HepG2 (cell line): ENCODE measurements around the gene NDUFA13. TPM values are rescaled to one million over a fixed set of nuclear protein-coding genes. Genes with fewer than 3 reads are reported as not detected.

Experiments used
- CREB3 ChIP-seq: sonication (generic); formaldehyde crosslinking; IDR thresholded peaks from 2 replicates; pipeline ENCODE4 v1.5.0; 2020; ENCODE audit warnings: missing genetic modification reagents
- CREBL2 ChIP-seq: sonication (generic); formaldehyde crosslinking; IDR thresholded peaks from 2 replicates; pipeline ENCODE4 v1.8.1; 2023; ENCODE audit warnings: missing genetic modification reagents, mild to moderate bottlenecking, borderline replicate concordance
- ESRRA ChIP-seq: sonication (generic); formaldehyde crosslinking; IDR thresholded peaks from 2 replicates; pipeline ENCODE4 v1.5.1; 2020; ENCODE audit warnings: mild to moderate bottlenecking, low read depth, missing genetic modification reagents
- FOXA1 ChIP-seq, 2 experiments: fragments of 450-650 bp in 1 of 2; sonication (generic) in 1 of 2; formaldehyde crosslinking in 1 of 2; IDR thresholded peaks; 2 replicates each; pipeline versions ENCODE4 v1.4.0 to v1.6.1; 2016 to 2020; ENCODE audit warnings: missing genetic modification reagents in 1 of 2
- FOXK1 ChIP-seq: sonication (generic); formaldehyde crosslinking; IDR thresholded peaks from 2 replicates; pipeline ENCODE4 v1.4.0; 2020; ENCODE audit warnings: low read depth, missing genetic modification reagents, borderline replicate concordance
- FOXO4 ChIP-seq: sonication (generic); formaldehyde crosslinking; conservative IDR thresholded peaks from 2 replicates; pipeline ENCODE4 v1.8.1; 2023; ENCODE audit warnings: missing genetic modification reagents
- GABPA ChIP-seq, 2 experiments: IDR thresholded peaks; 2 replicates each; pipeline ENCODE4 v1.6.1; 2011 to 2016; ENCODE audit warnings: low read depth in 2 of 2, low read length in 1 of 2, missing biosample characterization in 1 of 2, missing genetic modification characterization in 1 of 2
- JDP2 ChIP-seq: sonication (generic); formaldehyde crosslinking; IDR thresholded peaks from 2 replicates; pipeline ENCODE4 v1.8.1; 2022; ENCODE audit warnings: missing genetic modification reagents, borderline replicate concordance
- MAX ChIP-seq: IDR thresholded peaks from 2 replicates; pipeline ENCODE4 v1.6.1; 2012; ENCODE audit warnings: inconsistent platforms
- SMYD3 ChIP-seq: sonication (generic); formaldehyde crosslinking; IDR thresholded peaks from 2 replicates; pipeline ENCODE4 v1.8.1; 2023; ENCODE audit warnings: mild to moderate bottlenecking, missing genetic modification reagents
- SOX6 ChIP-seq, 2 experiments: fragments of 450-650 bp in 1 of 2; sonication (generic) in 1 of 2; formaldehyde crosslinking in 1 of 2; IDR thresholded peaks; 2 replicates each; pipeline versions ENCODE4 v1.4.0 to v1.6.1; 2017 to 2020; ENCODE audit warnings: antibody characterized with exemption in 1 of 2, mild to moderate bottlenecking in 1 of 2, missing genetic modification reagents in 1 of 2
- ZBTB10 ChIP-seq: sonication (generic); formaldehyde crosslinking; IDR thresholded peaks from 2 replicates; pipeline ENCODE4 v1.4.0; 2020; ENCODE audit warnings: missing genetic modification reagents, borderline replicate concordance
- ZBTB33 ChIP-seq: sonication (generic); formaldehyde crosslinking; IDR thresholded peaks from 2 replicates; pipeline ENCODE4 v1.4.0; 2020; ENCODE audit warnings: missing genetic modification reagents
- ZFP90 ChIP-seq: sonication (generic); formaldehyde crosslinking; IDR thresholded peaks from 2 replicates; pipeline ENCODE4 v1.8.0; 2022; ENCODE audit warnings: missing genetic modification reagents, mild to moderate bottlenecking, inconsistent platforms, borderline replicate concordance
- ZNF12 ChIP-seq: sonication (generic); formaldehyde crosslinking; IDR thresholded peaks from 2 replicates; pipeline ENCODE4 v1.5.0; 2020; ENCODE audit warnings: missing genetic modification reagents
- ZNF616 ChIP-seq: sonication (generic); formaldehyde crosslinking; IDR thresholded peaks from 2 replicates; pipeline ENCODE4 v1.5.0; 2020; ENCODE audit warnings: low read depth, mild to moderate bottlenecking, missing genetic modification reagents
- ZSCAN22 ChIP-seq: sonication (generic); formaldehyde crosslinking; IDR thresholded peaks from 2 replicates; pipeline ENCODE4 v1.4.0; 2020; ENCODE audit warnings: mild to moderate bottlenecking, missing genetic modification reagents
- polyA plus RNA-seq, 8 experiments: library from polyadenylated mRNA; depleted of rRNA in 3 of 8; stranded (reverse) in 7 of 8; unstranded in 1 of 8; fragments of >200 nt; fragmentation: Illumina TruSeq in 4 of 8; extraction: Trizol in 4 of 8; gene quantifications; 2 replicates each; pipeline versions ENCODE4 v1.2.1 to v1.2.3, GENCODE V29; 2011 to 2016; ENCODE audit warnings: low read depth in 4 of 8, missing spikeins in 1 of 8, mixed read lengths in 1 of 8; ENCODE audit not compliant: insufficient read depth in 1 of 8
- total RNA-seq, 5 experiments: library from RNA; depleted of rRNA; stranded (reverse); fragments of >200 nt; fragmentation: Illumina TruSeq; extraction: Trizol; gene quantifications; 2 replicates each; pipeline ENCODE4 v1.2.3, GENCODE V29; 2016; ENCODE audit warnings: low read depth in 1 of 5

The NDUFA13 gene
- total and polyA plus RNA-seq, 2 of the 13 experiments (the other 11 are each of a cell fraction or from before 2014, with no cell fraction given), result 337 to 366 TPM

- TF ChIP-seq CREB3 (no peak), ZSCAN22 (no peak; the same call in 1 of the 2 replicates), MAX (peak; percentile 81), FOXA1 (IDR thresholded peaks at IDR 0.05) (no peak), FOXA1 (CRISPR knock-in tag; IDR thresholded peaks at IDR 0.05) (no peak), GABPA (IDR thresholded peaks at IDR 0.05; ENCODE audit: low read depth, low read length) (peak; percentile 97), GABPA (CRISPR knock-in tag; IDR thresholded peaks at IDR 0.05; ENCODE audit: low read depth) (peak; percentile 100), FOXK1 (peak; percentile 83; the same call in 1 of the 2 replicates), ZNF616 (no peak), ESRRA (CRISPR knock-in tag) (peak; percentile 41; the same call in 1 of the 2 replicates), ZNF12 (CRISPR knock-in tag) (peak; percentile 46; the same call in 1 of the 2 replicates), SMYD3 (no peak), JDP2 (CRISPR knock-in tag) (no peak; the same call in 1 of the 2 replicates), CREBL2 (CRISPR knock-in tag) (peak; percentile 28; the same call in 1 of the 2 replicates), ZFP90 (CRISPR knock-in tag) (peak; percentile 72; the same call in 1 of the 2 replicates), ZBTB10 (CRISPR knock-in tag) (peak; percentile 85; the same call in 1 of the 2 replicates), FOXO4 (CRISPR knock-in tag) (no peak), SOX6 (IDR thresholded peaks at IDR 0.05) (no peak), SOX6 (CRISPR knock-in tag; IDR thresholded peaks at IDR 0.05) (peak; percentile 53; the same call in 1 of the 2 replicates), ZBTB33 (peak; percentile 8; the same call in 1 of the 2 replicates)
These were observed at the start of gene NDUFA13 (continued) for GRCh38 chr19:19515642-19516519.
